ENCODE measurements around the gene TNRC6B.

GRCh38 chr22:40241200-40241763 lies 63.6 kb downstream of the TNRC6B start:
- TF ChIP-seq, protein P1, sequence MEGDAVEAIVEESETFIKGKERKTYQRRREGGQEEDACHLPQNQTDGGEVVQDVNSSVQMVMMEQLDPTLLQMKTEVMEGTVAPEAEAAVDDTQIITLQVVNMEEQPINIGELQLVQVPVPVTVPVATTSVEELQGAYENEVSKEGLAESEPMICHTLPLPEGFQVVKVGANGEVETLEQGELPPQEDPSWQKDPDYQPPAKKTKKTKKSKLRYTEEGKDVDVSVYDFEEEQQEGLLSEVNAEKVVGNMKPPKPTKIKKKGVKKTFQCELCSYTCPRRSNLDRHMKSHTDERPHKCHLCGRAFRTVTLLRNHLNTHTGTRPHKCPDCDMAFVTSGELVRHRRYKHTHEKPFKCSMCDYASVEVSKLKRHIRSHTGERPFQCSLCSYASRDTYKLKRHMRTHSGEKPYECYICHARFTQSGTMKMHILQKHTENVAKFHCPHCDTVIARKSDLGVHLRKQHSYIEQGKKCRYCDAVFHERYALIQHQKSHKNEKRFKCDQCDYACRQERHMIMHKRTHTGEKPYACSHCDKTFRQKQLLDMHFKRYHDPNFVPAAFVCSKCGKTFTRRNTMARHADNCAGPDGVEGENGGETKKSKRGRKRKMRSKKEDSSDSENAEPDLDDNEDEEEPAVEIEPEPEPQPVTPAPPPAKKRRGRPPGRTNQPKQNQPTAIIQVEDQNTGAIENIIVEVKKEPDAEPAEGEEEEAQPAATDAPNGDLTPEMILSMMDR (IDR thresholded peaks at IDR 0.05; ENCODE audit: insufficient read depth, low read length): no peak
- TF ChIP-seq, protein P2, sequence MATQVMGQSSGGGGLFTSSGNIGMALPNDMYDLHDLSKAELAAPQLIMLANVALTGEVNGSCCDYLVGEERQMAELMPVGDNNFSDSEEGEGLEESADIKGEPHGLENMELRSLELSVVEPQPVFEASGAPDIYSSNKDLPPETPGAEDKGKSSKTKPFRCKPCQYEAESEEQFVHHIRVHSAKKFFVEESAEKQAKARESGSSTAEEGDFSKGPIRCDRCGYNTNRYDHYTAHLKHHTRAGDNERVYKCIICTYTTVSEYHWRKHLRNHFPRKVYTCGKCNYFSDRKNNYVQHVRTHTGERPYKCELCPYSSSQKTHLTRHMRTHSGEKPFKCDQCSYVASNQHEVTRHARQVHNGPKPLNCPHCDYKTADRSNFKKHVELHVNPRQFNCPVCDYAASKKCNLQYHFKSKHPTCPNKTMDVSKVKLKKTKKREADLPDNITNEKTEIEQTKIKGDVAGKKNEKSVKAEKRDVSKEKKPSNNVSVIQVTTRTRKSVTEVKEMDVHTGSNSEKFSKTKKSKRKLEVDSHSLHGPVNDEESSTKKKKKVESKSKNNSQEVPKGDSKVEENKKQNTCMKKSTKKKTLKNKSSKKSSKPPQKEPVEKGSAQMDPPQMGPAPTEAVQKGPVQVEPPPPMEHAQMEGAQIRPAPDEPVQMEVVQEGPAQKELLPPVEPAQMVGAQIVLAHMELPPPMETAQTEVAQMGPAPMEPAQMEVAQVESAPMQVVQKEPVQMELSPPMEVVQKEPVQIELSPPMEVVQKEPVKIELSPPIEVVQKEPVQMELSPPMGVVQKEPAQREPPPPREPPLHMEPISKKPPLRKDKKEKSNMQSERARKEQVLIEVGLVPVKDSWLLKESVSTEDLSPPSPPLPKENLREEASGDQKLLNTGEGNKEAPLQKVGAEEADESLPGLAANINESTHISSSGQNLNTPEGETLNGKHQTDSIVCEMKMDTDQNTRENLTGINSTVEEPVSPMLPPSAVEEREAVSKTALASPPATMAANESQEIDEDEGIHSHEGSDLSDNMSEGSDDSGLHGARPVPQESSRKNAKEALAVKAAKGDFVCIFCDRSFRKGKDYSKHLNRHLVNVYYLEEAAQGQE (IDR thresholded peaks at IDR 0.05; ENCODE audit: insufficient replicate concordance, low read depth): no peak
- TF ChIP-seq GABPA (IDR thresholded peaks at IDR 0.05; ENCODE audit: low read depth) (no peak), POLR2AphosphoS5 (IDR thresholded peaks at IDR 0.05; ENCODE audit: low read depth) (no peak)

All from HL-60 (cell line).